Activated CD8-positive, alpha-beta memory T cell treated with anti-CD3 and anti-CD28 coated beads for 36 hours (primary cell): ENCODE measurements around the gene VEGFA. TPM values are rescaled to one million over a fixed set of nuclear protein-coding genes. Genes with fewer than 3 reads are reported as not detected.

Experiments used
- CTCF ChIA-PET: fragments of 350-600 bp; sonication (Branson Sonifier 250); formaldehyde crosslinking; loops from one replicate; lab custom pipeline; 2021; ENCODE audit warnings: antibody characterized with exemption; lab: Charles Lee
- POLR2A ChIA-PET: fragments of 350-600 bp; sonication (Branson Sonifier 250); formaldehyde crosslinking; loops from one replicate; lab custom pipeline; 2021; ENCODE audit warnings: antibody characterized with exemption; lab: Charles Lee
- total RNA-seq, 2 experiments: library from RNA; stranded (reverse); gene quantifications; one replicate each; pipeline ENCODE4 v1.2.3, GENCODE V29; 2021

VEGFA gene
- total RNA-seq, 2 experiments from 2014 or later, result 45.9 to 47.2 TPM

GRCh38 chr6:43776115-43776798 lies 6.2 kb downstream of the VEGFA start:
- ChIA-PET CTCF (interaction anchor here (1.3 to 2.4 kb wide), 4 partner anchors 52 to 302 kb away, joined by 3 to 7 read pairs (median 5); no protein-coding TSS in a partner anchor), POLR2A (no interaction called here)

- ChIA-PET POLR2A (no interaction called here), CTCF (interaction anchor here (1.3 to 2.4 kb wide), 4 partner anchors 53 to 302 kb away, joined by 3 to 7 read pairs (median 5); no protein-coding TSS in a partner anchor)
Observed at GRCh38 chr6:43776799-43777776, 7.1 kb downstream of the VEGFA start.

GRCh38 chr6:43778131-43778855 lies 8.3 kb downstream of the VEGFA start:
- POLR2A ChIA-PET, result no interaction called here
- CTCF ChIA-PET, result interaction anchor here (0.6 to 2.4 kb wide), 3 partner anchors 9 to 54 kb away, joined by 3 to 7 read pairs (median 3); no protein-coding TSS in a partner anchor

GRCh38 chr6:43778976-43779851 lies 9.2 kb downstream of the VEGFA start:
- CTCF ChIA-PET, result interaction anchor here (1.2 kb wide), 1 partner anchor 10 kb away, joined by 3 read pairs; no protein-coding TSS in a partner anchor
- POLR2A ChIA-PET, result interaction anchor here (0.6 kb wide), 1 partner anchor 184 kb away, joined by 3 read pairs; no protein-coding TSS in a partner anchor

GRCh38 chr6:43779852-43780236 lies 9.8 kb downstream of the VEGFA start:
- ChIA-PET POLR2A (interaction anchor here (0.6 kb wide), 1 partner anchor 184 kb away, joined by 3 read pairs; no protein-coding TSS in a partner anchor), CTCF (no interaction called here)

DNA sequence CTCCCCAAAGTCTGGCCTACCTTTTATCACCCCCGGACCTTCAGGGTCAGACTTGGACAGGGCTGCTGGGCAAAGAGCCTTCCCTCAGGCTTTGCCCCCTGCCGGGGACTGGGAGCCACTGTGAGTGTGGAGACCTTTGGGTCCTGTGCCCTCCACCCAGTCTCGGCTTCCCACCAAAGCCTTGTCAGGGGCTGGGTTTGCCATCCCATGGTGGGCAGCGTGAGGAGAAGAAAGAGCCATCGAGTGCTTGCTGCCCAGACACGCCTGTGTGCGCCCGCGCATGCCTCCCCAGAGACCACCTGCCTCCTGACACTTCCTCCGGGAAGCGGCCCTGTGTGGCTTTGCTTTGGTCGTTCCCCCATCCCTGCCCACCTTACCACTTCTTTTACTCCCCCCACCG lies 10.3 kb downstream of the VEGFA start:
- ChIA-PET POLR2A (interaction anchor here (0.6 kb wide), 1 partner anchor 185 kb away, joined by 3 read pairs; no protein-coding TSS in a partner anchor), CTCF (no interaction called here)

DNA sequence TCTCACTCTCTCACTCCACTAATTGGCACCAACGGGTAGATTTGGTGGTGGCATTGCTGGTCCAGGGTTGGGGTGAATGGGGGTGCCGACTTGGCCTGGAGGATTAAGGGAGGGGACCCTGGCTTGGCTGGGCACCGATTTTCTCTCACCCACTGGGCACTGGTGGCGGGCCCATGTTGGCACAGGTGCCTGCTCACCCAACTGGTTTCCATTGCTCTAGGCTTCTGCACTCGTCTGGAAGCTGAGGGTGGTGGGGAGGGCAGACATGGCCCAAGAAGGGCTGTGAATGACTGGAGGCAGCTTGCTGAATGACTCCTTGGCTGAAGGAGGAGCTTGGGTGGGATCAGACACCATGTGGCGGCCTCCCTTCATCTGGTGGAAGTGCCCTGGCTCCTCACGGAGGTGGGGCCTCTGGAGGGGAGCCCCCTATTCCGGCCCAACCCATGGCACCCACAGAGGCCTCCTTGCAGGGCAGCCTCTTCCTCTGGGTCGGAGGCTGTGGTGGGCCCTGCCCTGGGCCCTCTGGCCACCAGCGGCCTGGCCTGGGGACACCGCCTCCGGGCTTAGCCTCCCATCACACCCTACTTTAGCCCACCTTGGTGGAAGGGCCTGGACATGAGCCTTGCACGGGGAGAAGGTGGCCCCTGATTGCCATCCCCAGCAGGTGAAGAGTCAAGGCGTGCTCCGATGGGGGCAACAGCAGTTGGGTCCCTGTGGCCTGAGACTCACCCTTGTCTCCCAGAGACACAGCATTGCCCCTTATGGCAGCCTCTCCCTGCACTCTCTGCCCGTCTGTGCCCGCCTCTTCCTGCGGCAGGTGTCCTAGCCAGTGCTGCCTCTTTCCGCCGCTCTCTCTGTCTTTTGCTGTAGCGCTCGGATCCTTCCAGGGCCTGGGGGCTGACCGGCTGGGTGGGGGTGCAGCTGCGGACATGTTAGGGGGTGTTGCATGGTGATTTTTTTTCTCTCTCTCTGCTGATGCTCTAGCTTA lies 11.2 kb downstream of the VEGFA start:
- ChIA-PET CTCF (no interaction called here), POLR2A (no interaction called here)

- CTCF ChIA-PET, result interaction anchor here (0.9 kb wide), 1 partner anchor 297 kb away, joined by 4 read pairs; no protein-coding TSS in a partner anchor
- POLR2A ChIA-PET, result no interaction called here
Observed at GRCh38 chr6:43781941-43782704, 12.1 kb downstream of the VEGFA start.

DNA sequence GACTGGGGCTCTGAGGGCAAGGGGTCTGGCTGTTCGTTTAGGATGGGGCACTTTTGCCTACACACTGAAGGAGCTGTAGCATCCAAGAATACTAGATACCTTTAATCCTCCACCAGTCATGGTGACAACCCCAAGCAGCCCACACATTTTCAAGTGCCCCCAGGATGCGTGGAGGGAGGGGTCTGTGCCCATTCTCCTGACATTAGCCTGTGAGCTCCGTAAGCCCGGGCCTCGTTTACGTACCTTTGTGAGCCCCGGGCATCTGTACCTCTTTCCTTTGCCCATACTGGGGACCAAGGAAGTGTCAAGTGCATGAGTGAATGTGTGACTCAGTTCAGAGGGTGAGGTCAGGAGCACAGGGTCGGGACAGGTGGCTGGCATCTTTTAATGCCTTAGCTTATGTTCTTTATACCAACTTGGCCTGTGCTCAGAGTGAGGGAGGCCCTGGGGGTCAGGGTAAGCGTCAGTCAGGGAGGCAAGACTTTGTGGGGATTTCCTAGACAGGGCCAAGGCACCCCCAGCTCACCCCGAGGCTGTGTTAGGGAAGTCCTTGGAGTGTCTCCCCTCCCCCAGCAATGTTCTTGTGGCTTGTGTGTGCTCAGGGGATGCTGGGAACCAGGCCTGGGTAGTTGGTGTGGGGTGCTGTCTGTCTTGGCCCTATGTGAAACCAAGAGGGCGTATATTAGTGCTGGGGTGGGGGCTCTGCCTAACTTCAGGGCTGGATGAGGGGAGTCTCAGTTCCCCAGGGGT lies 12.9 kb downstream of the VEGFA start:
- ChIA-PET CTCF (interaction anchor here (0.9 to 1.0 kb wide), 2 partner anchors 8 to 296 kb away, joined by 3 to 4 read pairs; no protein-coding TSS in a partner anchor), POLR2A (no interaction called here)

- POLR2A ChIA-PET, result no interaction called here
- CTCF ChIA-PET, result interaction anchor here (1.0 kb wide), 1 partner anchor 9 kb away, joined by 3 read pairs; no protein-coding TSS in a partner anchor
Observed at GRCh38 chr6:43784049-43784855, 14.2 kb downstream of the VEGFA start.

GRCh38 chr6:43785220-43785752 lies 15.3 kb downstream of the VEGFA start:
- CTCF ChIA-PET, result no interaction called here
- POLR2A ChIA-PET, result no interaction called here

DNA sequence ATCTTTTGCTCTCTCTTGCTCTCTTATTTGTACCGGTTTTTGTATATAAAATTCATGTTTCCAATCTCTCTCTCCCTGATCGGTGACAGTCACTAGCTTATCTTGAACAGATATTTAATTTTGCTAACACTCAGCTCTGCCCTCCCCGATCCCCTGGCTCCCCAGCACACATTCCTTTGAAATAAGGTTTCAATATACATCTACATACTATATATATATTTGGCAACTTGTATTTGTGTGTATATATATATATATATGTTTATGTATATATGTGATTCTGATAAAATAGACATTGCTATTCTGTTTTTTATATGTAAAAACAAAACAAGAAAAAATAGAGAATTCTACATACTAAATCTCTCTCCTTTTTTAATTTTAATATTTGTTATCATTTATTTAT lies 15.9 kb downstream of the VEGFA start:
- CTCF ChIA-PET, result interaction anchor here (1.2 to 1.8 kb wide), 2 partner anchors 17 to 277 kb away, joined by 4 read pairs; partner anchors contain the start of gene VEGFA
- POLR2A ChIA-PET, result no interaction called here

GRCh38 chr6:43786664-43787329 lies 16.8 kb downstream of the VEGFA start:
- ChIA-PET POLR2A (no interaction called here), CTCF (interaction anchor here (1.2 to 1.8 kb wide), 2 partner anchors 17 to 276 kb away, joined by 4 read pairs; partner anchors contain the start of gene VEGFA)

- POLR2A ChIA-PET, result no interaction called here
- CTCF ChIA-PET, result interaction anchor here (0.7 kb wide), 1 partner anchor 10 kb away, joined by 3 read pairs; no protein-coding TSS in a partner anchor
Observed at GRCh38 chr6:43788301-43788700, 18.3 kb downstream of the VEGFA start.
